A549 (cell line): ENCODE measurements around the gene TRDN. TPM values are rescaled to one million over a fixed set of nuclear protein-coding genes. Genes with fewer than 3 reads are reported as not detected.

ENCODE experiments used
- ATAC-seq, 2 experiments: fragments of 200-7000 bp in 1 of 2; fragments of >200 bp in 1 of 2; cut with Nextera tagmentation in 1 of 2; cut with Tn5 transposase in 1 of 2; 3 replicates each; pipeline versions ENCODE4 v1.8.0 to v1.9.1; 2018 to 2020; ENCODE audit warnings: mild to moderate bottlenecking in 1 of 2, moderate library complexity in 1 of 2
- CTCF ChIA-PET: fragments of 300-600 bp; sonication (Branson Sonifier 250); formaldehyde crosslinking; extraction: SDS; loops from one replicate; lab custom pipeline; 2021; ENCODE audit warnings: antibody characterized with exemption, inconsistent platforms; lab: Yijun Ruan, JAX
- POLR2A ChIA-PET: fragments of 350-600 bp; formaldehyde crosslinking; extraction: SDS; loops from one replicate; lab custom pipeline; 2021; ENCODE audit warnings: antibody characterized with exemption, inconsistent platforms; lab: Yijun Ruan, JAX
- DNase-seq, 2 experiments: peaks; one replicate each; pipeline versions ENCODE4 v3.0.0 to v3.0.0-alpha.2; 2011 to 2016; ENCODE audit warnings: low read depth in 1 of 2, low spot score in 1 of 2
- FAIRE-seq: peaks from 2 replicates; lab custom pipeline; 2011; peaks lifted over from hg19 to GRCh38; lab: Jason Lieb, UNC
- H3K27ac ChIP-seq, 2 experiments: fragments of >200 bp; sonication (Bioruptor Twin); formaldehyde crosslinking; 3 replicates each; pipeline ENCODE4 v1.5.1; 2016 to 2017
- H3K4me1 ChIP-seq: fragments of >200 bp; sonication (Bioruptor Twin); formaldehyde crosslinking; 3 replicates; pipeline ENCODE4 v1.6.1; 2016
- H3K4me2 ChIP-seq: fragments of >200 bp; sonication (Bioruptor Twin); formaldehyde crosslinking; 3 replicates; pipeline ENCODE4 v1.6.1; 2016
- H3K4me3 ChIP-seq: fragments of >200 bp; sonication (Bioruptor Twin); formaldehyde crosslinking; 3 replicates; pipeline ENCODE4 v1.5.1; 2016
- H3K9me3 ChIP-seq: fragments of >200 bp; sonication (Bioruptor Twin); formaldehyde crosslinking; 3 replicates; pipeline ENCODE4 v1.6.1; 2016
- CBX8 ChIP-seq: fragments of 200-600 bp; sonication (generic); IDR thresholded peaks from 2 replicates; pipeline ENCODE4 v1.6.1; 2016
- CHD2 ChIP-seq: fragments of 150-350 bp; IDR thresholded peaks from 2 replicates; pipeline ENCODE4 v1.6.1; 2014; ENCODE audit warnings: low read length; ENCODE audit not compliant: partially characterized antibody
- CHD4 ChIP-seq: fragments of 200-600 bp; sonication (generic); IDR thresholded peaks from 2 replicates; pipeline ENCODE4 v1.6.1; 2016; ENCODE audit warnings: antibody characterized with exemption, mild to moderate bottlenecking, borderline replicate concordance
- EHMT2 ChIP-seq: fragments of 200-600 bp; sonication (generic); IDR thresholded peaks from 2 replicates; pipeline ENCODE4 v1.6.1; 2016; ENCODE audit warnings: antibody characterized with exemption, low read depth, mild to moderate bottlenecking, moderate library complexity
- EP300 ChIP-seq, 2 experiments: fragments of >200 bp; sonication (Bioruptor Twin); formaldehyde crosslinking; IDR thresholded peaks; 2 replicates in 1 of 2; 3 replicates in 1 of 2; pipeline ENCODE4 v1.6.1; 2016 to 2017
- HDAC2 ChIP-seq: fragments of 200-600 bp; sonication (generic); IDR thresholded peaks from 2 replicates; pipeline ENCODE4 v1.6.1; 2016
- HEYL ChIP-seq: fragments of 250-450 bp; sonication (Bioruptor Pico); IDR thresholded peaks from 2 replicates; pipeline ENCODE4 v1.8.0; 2021; ENCODE audit warnings: mild to moderate bottlenecking, moderate library complexity
- JUNB ChIP-seq: fragments of >200 bp; sonication (Bioruptor Twin); formaldehyde crosslinking; IDR thresholded peaks from 2 replicates; pipeline ENCODE4 v1.6.1; 2016
- KDM1A ChIP-seq: fragments of 200-600 bp; sonication (generic); IDR thresholded peaks from 2 replicates; pipeline ENCODE4 v1.6.1; 2016; ENCODE audit warnings: low read depth, mild to moderate bottlenecking
- KDM5A ChIP-seq: fragments of 200-600 bp; sonication (generic); IDR thresholded peaks from 2 replicates; pipeline ENCODE4 v1.6.1; 2016; ENCODE audit warnings: antibody characterized with exemption, mild to moderate bottlenecking
- NFE2L2 ChIP-seq: fragments of 150-350 bp; conservative IDR thresholded peaks from 2 replicates; pipeline ENCODE4 v1.6.1; 2014; ENCODE audit warnings: low read length
- NR3C1 ChIP-seq: fragments of >200 bp; sonication (Bioruptor Twin); formaldehyde crosslinking; IDR thresholded peaks from 3 replicates; pipeline ENCODE4 v1.6.1; 2017
- POLR2A ChIP-seq: IDR thresholded peaks from 2 replicates; pipeline ENCODE4 v1.6.1; 2012; ENCODE audit warnings: mild to moderate bottlenecking, low read length
- RAD21 ChIP-seq, 2 experiments: fragments of >200 bp in 1 of 2; sonication (Bioruptor Twin) in 1 of 2; formaldehyde crosslinking in 1 of 2; IDR thresholded peaks in 1 of 2; conservative IDR thresholded peaks in 1 of 2; 2 replicates in 1 of 2; 3 replicates in 1 of 2; pipeline ENCODE4 v1.6.1; 2012 to 2018; ENCODE audit warnings: inconsistent platforms in 1 of 2
- RARB ChIP-seq: fragments of 250-450 bp; sonication (Bioruptor Pico); IDR thresholded peaks from 2 replicates; pipeline ENCODE4 v1.8.0; 2021; ENCODE audit warnings: mild to moderate bottlenecking, moderate library complexity
- RCOR1 ChIP-seq: fragments of 150-350 bp; IDR thresholded peaks from 2 replicates; pipeline ENCODE4 v1.6.1; 2014; ENCODE audit warnings: antibody characterized with exemption, low read length, low read depth
- RNF2 ChIP-seq: fragments of 200-600 bp; sonication (generic); IDR thresholded peaks from 2 replicates; pipeline ENCODE4 v1.6.1; 2016; ENCODE audit warnings: low read depth, mild to moderate bottlenecking, antibody characterized with exemption, moderate library complexity, borderline replicate concordance
- SREBF2 ChIP-seq: fragments of 450-650 bp; IDR thresholded peaks from 2 replicates; pipeline ENCODE4 v1.6.1; 2014; ENCODE audit warnings: mild to moderate bottlenecking, moderate library complexity
- TP53 ChIP-seq: fragments of 250-450 bp; sonication (Bioruptor Pico); IDR thresholded peaks from 2 replicates; pipeline ENCODE4 v1.5.0; 2021; ENCODE audit warnings: mild to moderate bottlenecking, moderate library complexity
- USF2 ChIP-seq: fragments of 450-650 bp; IDR thresholded peaks from 2 replicates; pipeline ENCODE4 v1.6.1; 2014; ENCODE audit warnings: antibody characterized with exemption
- ZC3H11A ChIP-seq: fragments of 450-650 bp; IDR thresholded peaks from 2 replicates; pipeline ENCODE4 v1.6.1; 2014; ENCODE audit warnings: antibody characterized with exemption, mild to moderate bottlenecking
- ZNF302 ChIP-seq: fragments of 250-450 bp; sonication (Bioruptor Pico); IDR thresholded peaks from 2 replicates; pipeline ENCODE4 v1.9.0; 2021; ENCODE audit warnings: inconsistent platforms, mild to moderate bottlenecking, moderate library complexity
- WGBS: methylation state at CpG from one replicate; pipeline ENCODE4 v1.1.6; 2017; ENCODE audit errors: missing lambda C conversion rate; 5-methylcytosine and 5-hydroxymethylcytosine counted together
- polyA plus RNA-seq, 4 experiments: library from polyadenylated mRNA; depleted of rRNA in 3 of 4; stranded (reverse); fragments of >200 nt; fragmentation: RNase III in 1 of 4; extraction: RNeasy Plus Mini Kit Qiagen cat#74134 plus additional on column Dnase treatment in 1 of 4; gene quantifications; 2 replicates in 3 of 4; 3 replicates in 1 of 4; pipeline ENCODE4 v1.2.3, GENCODE V29; 2011 to 2017
- TF ChIP-seq, protein P1 (sequence below): fragments of 200-600 bp; sonication (generic); IDR thresholded peaks from 2 replicates; pipeline ENCODE4 v1.6.1; 2016; ENCODE audit warnings: antibody characterized with exemption, mild to moderate bottlenecking, moderate library complexity
- TF ChIP-seq, protein P2 (sequence below): fragments of >200 bp; sonication (Bioruptor Twin); formaldehyde crosslinking; IDR thresholded peaks from 3 replicates; pipeline ENCODE4 v1.6.1; 2016

TRDN gene
- polyA plus RNA-seq, 2 of the 4 experiments (the other 2 are of a cell fraction), result not detected

- Histone ChIP-seq H3K27ac (no peak overlapping the region), H3K9me3 (no peaks in the 10 kb centered on the region), H3K4me3 (no peak overlapping the region), H3K4me1 (no peaks in the 10 kb centered on the region), H3K4me2 (no peak overlapping the region)
- FAIRE-seq (no peak), DNase-seq (no peak), ATAC-seq (no peak)
- WGBS, result 0% methylated on average over 2 of the region's 2 CpGs
- TF ChIP-seq EHMT2 (no peak), POLR2A (no peak), HEYL (CRISPR knock-in tag) (no peak), NFE2L2 (no peak), ZNF302 (CRISPR knock-in tag) (no peak), KDM1A (no peak), JUNB (no peak), CHD2 (no peak), SREBF2 (no peak), RAD21 (conservative IDR thresholded peaks at IDR 0.05 in 1 of 2, IDR thresholded peaks at IDR 0.05 in 1 of 2) (no peak), ZC3H11A (no peak), KDM5A (no peak), RNF2 (no peak)
- ChIA-PET CTCF (no interaction called here), POLR2A (no interaction called here)
Observed at GRCh38 chr6:123467392-123467791, 169.4 kb downstream of the TRDN start.

DNA sequence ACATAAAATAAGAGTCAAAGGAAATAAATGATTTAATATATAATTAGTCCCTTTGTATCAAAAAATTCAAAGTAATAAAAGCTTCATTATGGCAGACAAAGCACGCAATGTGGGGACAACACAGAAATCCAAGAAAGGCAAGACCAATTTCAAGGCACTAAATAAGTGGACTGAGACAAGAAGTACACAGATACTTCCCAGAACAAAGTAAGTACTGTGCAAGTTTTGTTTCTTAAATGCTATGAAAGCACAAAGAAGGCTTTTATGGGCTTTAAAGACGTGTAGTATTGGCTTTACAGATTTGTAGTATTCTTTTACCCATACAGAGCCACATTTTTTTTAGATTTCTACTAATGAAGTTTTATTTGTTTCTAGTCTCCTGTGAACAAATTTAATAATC, 174.6 kb downstream of the TRDN start:
- ChIA-PET CTCF (interaction anchor here (0.7 kb wide), 1 partner anchor 301 kb away, joined by 5 read pairs; no protein-coding TSS in a partner anchor), POLR2A (no interaction called here)
- Histone ChIP-seq H3K9me3 (no peaks in the 10 kb centered on the region), H3K4me3 (no peak overlapping the region), H3K4me1 (no peaks in the 10 kb centered on the region), H3K4me2 (no peak overlapping the region), H3K27ac (no peak overlapping the region)
- DNase-seq (no peak), ATAC-seq (no peak), FAIRE-seq (no peak)
- TF ChIP-seq RCOR1, result no peak
- TF ChIP-seq, protein P1, sequence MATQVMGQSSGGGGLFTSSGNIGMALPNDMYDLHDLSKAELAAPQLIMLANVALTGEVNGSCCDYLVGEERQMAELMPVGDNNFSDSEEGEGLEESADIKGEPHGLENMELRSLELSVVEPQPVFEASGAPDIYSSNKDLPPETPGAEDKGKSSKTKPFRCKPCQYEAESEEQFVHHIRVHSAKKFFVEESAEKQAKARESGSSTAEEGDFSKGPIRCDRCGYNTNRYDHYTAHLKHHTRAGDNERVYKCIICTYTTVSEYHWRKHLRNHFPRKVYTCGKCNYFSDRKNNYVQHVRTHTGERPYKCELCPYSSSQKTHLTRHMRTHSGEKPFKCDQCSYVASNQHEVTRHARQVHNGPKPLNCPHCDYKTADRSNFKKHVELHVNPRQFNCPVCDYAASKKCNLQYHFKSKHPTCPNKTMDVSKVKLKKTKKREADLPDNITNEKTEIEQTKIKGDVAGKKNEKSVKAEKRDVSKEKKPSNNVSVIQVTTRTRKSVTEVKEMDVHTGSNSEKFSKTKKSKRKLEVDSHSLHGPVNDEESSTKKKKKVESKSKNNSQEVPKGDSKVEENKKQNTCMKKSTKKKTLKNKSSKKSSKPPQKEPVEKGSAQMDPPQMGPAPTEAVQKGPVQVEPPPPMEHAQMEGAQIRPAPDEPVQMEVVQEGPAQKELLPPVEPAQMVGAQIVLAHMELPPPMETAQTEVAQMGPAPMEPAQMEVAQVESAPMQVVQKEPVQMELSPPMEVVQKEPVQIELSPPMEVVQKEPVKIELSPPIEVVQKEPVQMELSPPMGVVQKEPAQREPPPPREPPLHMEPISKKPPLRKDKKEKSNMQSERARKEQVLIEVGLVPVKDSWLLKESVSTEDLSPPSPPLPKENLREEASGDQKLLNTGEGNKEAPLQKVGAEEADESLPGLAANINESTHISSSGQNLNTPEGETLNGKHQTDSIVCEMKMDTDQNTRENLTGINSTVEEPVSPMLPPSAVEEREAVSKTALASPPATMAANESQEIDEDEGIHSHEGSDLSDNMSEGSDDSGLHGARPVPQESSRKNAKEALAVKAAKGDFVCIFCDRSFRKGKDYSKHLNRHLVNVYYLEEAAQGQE, result no peak
- TF ChIP-seq HDAC2, result no peak
- TF ChIP-seq CBX8, result no peak
- no peak for TF ChIP-seq SREBF2
- no peak for TF ChIP-seq RARB (CRISPR knock-in tag)
- no peak for TF ChIP-seq ZC3H11A
- TF ChIP-seq NR3C1, result no peak
- TF ChIP-seq CHD4, result no peak
- TF ChIP-seq, protein P2, sequence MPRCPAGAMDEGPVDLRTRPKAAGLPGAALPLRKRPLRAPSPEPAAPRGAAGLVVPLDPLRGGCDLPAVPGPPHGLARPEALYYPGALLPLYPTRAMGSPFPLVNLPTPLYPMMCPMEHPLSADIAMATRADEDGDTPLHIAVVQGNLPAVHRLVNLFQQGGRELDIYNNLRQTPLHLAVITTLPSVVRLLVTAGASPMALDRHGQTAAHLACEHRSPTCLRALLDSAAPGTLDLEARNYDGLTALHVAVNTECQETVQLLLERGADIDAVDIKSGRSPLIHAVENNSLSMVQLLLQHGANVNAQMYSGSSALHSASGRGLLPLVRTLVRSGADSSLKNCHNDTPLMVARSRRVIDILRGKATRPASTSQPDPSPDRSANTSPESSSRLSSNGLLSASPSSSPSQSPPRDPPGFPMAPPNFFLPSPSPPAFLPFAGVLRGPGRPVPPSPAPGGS, result no peak
- TF ChIP-seq TP53, result no peak
- TF ChIP-seq USF2, result no peak
- no peak for TF ChIP-seq EP300 (IDR thresholded peaks at IDR 0.05)
- no peak for TF ChIP-seq CHD2
- TF ChIP-seq JUNB, result no peak
- WGBS, result 28% methylated on average over 2 of the region's 2 CpGs
